MM.1S (cell line): ENCODE results near the gene CBR3.

Experiments
- DNase-seq: peaks from one replicate; pipeline ENCODE4 v3.0.0-alpha.2; 2015
- H2AFZ ChIP-seq: fragments of 300-600 bp; sonication (generic); 2 replicates; pipeline ENCODE4 v1.6.0; 2016; ENCODE audit warnings: antibody characterized with exemption, low read length
- H3F3A ChIP-seq: fragments of 300-600 bp; sonication (generic); 2 replicates; pipeline ENCODE4 v1.6.1; 2016; ENCODE audit warnings: mild to moderate bottlenecking, antibody characterized with exemption, low read length, moderate library complexity, mixed read lengths; ENCODE audit not compliant: insufficient read depth
- H3K27ac ChIP-seq: fragments of 300-600 bp; sonication (generic); 2 replicates; pipeline ENCODE4 v1.5.1; 2016; ENCODE audit warnings: mild to moderate bottlenecking, low read length
- H3K27me3 ChIP-seq: fragments of 300-600 bp; sonication (generic); replicated peaks from 2 replicates; pipeline ENCODE4 v1.6.0; 2016; ENCODE audit warnings: low read length; ENCODE audit not compliant: insufficient read depth
- H3K36me3 ChIP-seq: fragments of 300-600 bp; sonication (generic); replicated peaks from 2 replicates; pipeline ENCODE4 v1.6.1; 2016; ENCODE audit warnings: mild to moderate bottlenecking, low read length, mixed read lengths; ENCODE audit not compliant: insufficient read depth
- H3K4me1 ChIP-seq: fragments of 300-600 bp; sonication (generic); 2 replicates; pipeline ENCODE4 v1.6.1; 2016; ENCODE audit warnings: low read length, mixed read lengths
- H3K4me2 ChIP-seq: fragments of 300-600 bp; sonication (generic); 2 replicates; pipeline ENCODE4 v1.6.0; 2016; ENCODE audit warnings: low read depth, low read length
- H3K4me3 ChIP-seq: fragments of 300-600 bp; sonication (generic); 2 replicates; pipeline ENCODE4 v1.5.1; 2016; ENCODE audit warnings: low read length, mixed read lengths
- H3K79me2 ChIP-seq: fragments of 300-600 bp; sonication (generic); 2 replicates; pipeline ENCODE4 v1.6.1; 2016; ENCODE audit warnings: mixed run types, low read length, mixed read lengths
- H3K9ac ChIP-seq: fragments of 300-600 bp; sonication (generic); 2 replicates; pipeline ENCODE4 v1.6.1; 2016; ENCODE audit warnings: low read length, mixed read lengths
- H3K9me2 ChIP-seq: fragments of 300-600 bp; sonication (generic); replicated peaks from 2 replicates; pipeline ENCODE4 v1.6.1; 2016; ENCODE audit warnings: mild to moderate bottlenecking, low read length, mixed read lengths; ENCODE audit not compliant: insufficient read depth
- H3K9me3 ChIP-seq: fragments of 300-600 bp; sonication (generic); replicated peaks from 2 replicates; pipeline ENCODE4 v1.6.1; 2016; ENCODE audit warnings: mild to moderate bottlenecking, low read length, mixed read lengths; ENCODE audit not compliant: insufficient read depth
- H4K20me1 ChIP-seq: fragments of 300-600 bp; sonication (generic); 2 replicates; pipeline ENCODE4 v1.6.1; 2016; ENCODE audit warnings: mild to moderate bottlenecking, low read length, moderate library complexity, mixed read lengths; ENCODE audit not compliant: insufficient read depth
- EZH2 ChIP-seq: fragments of 300-600 bp; sonication (generic); optimal IDR thresholded peaks from 2 replicates; pipeline ENCODE3; 2017; ENCODE audit warnings: low read depth, mild to moderate bottlenecking, antibody characterized with exemption, low read length, mixed read lengths
- EZH2phosphoT487 ChIP-seq: fragments of 300-600 bp; sonication (generic); IDR thresholded peaks from 2 replicates; pipeline ENCODE4 v1.6.1; 2018; ENCODE audit warnings: antibody characterized with exemption, low read length
- TF ChIP-seq, protein P1 (sequence below): fragments of 300-600 bp; sonication (generic); IDR thresholded peaks from 2 replicates; pipeline ENCODE4 v1.5.1; 2016; ENCODE audit warnings: antibody characterized with exemption, low read length, mixed read lengths

The CBR3 gene

DNA sequence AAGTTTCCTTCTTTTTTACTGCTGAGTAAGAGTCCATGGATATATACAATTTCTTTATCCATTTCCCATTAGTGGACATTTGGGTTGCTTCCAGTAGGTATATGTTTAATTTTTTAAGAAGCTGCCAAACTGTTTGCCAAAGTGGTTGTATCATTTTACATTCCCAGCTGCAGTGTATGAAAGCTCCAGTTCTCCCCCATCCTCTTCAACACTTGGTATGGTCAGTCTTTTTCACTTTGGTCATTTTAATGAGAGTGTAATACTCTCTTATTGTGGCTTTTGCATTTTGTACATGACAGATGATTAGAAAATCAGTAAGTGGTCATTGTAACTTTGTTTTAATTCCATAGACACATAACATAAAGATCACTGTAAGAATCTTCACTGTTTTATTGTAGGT lies 44.3 kb downstream of the CBR3 start:
- H3K4me3 ChIP-seq: no peak overlapping the region
- H4K20me1 ChIP-seq: no peaks in the 10 kb centered on the region
- H3K9me2 ChIP-seq: no peaks in the 10 kb centered on the region
- no peaks in the 10 kb centered on the region for H3K4me1 ChIP-seq
- H3K36me3 ChIP-seq: no peaks in the 10 kb centered on the region
- H3K79me2 ChIP-seq: no peaks in the 10 kb centered on the region
- H3K27me3 ChIP-seq: no peaks in the 10 kb centered on the region
- DNase-seq: no peak
- no peak for TF ChIP-seq EZH2
- TF ChIP-seq EZH2phosphoT487: no peak
- TF ChIP-seq, protein P1, sequence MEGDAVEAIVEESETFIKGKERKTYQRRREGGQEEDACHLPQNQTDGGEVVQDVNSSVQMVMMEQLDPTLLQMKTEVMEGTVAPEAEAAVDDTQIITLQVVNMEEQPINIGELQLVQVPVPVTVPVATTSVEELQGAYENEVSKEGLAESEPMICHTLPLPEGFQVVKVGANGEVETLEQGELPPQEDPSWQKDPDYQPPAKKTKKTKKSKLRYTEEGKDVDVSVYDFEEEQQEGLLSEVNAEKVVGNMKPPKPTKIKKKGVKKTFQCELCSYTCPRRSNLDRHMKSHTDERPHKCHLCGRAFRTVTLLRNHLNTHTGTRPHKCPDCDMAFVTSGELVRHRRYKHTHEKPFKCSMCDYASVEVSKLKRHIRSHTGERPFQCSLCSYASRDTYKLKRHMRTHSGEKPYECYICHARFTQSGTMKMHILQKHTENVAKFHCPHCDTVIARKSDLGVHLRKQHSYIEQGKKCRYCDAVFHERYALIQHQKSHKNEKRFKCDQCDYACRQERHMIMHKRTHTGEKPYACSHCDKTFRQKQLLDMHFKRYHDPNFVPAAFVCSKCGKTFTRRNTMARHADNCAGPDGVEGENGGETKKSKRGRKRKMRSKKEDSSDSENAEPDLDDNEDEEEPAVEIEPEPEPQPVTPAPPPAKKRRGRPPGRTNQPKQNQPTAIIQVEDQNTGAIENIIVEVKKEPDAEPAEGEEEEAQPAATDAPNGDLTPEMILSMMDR: no peak
- H2AFZ ChIP-seq: no peak overlapping the region
- no peak overlapping the region for H3K27ac ChIP-seq
- H3K9ac ChIP-seq: no peak overlapping the region
- H3F3A ChIP-seq: no peaks in the 10 kb centered on the region
- H3K4me2 ChIP-seq: no peak overlapping the region
- no peaks in the 10 kb centered on the region for H3K9me3 ChIP-seq

DNA sequence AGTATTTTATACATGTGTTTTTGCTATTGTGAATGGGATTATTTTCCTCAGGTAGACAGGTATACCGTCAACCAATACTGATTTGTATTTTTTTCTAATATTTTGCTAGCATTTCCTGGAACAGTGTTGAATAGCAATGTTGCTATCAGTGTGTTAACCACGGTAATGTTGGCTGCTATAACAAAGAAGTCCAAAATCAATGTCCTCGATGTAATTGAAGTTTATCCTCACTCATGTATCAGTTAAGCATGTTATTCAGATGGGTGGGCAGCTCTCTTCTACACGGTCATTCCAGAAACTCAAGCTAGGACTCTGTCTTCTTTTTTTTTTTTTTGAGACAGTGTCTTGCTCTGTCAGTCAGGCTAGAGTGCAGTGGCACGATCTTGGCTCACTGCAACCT lies 46.1 kb downstream of the CBR3 start:
- H3K9me2 ChIP-seq: no peaks in the 10 kb centered on the region
- no peaks in the 10 kb centered on the region for H3F3A ChIP-seq
- H4K20me1 ChIP-seq: no peaks in the 10 kb centered on the region
- no peak overlapping the region for H3K27ac ChIP-seq
- no peak overlapping the region for H3K4me2 ChIP-seq
- H3K9ac ChIP-seq: no peak overlapping the region
- no peak overlapping the region for H2AFZ ChIP-seq
- no peaks in the 10 kb centered on the region for H3K9me3 ChIP-seq
- H3K79me2 ChIP-seq: no peaks in the 10 kb centered on the region
- no peaks in the 10 kb centered on the region for H3K36me3 ChIP-seq
- no peak overlapping the region for H3K4me3 ChIP-seq
- H3K4me1 ChIP-seq: no peaks in the 10 kb centered on the region
- DNase-seq: no peak
- no peaks in the 10 kb centered on the region for H3K27me3 ChIP-seq
- no peak for TF ChIP-seq EZH2
- TF ChIP-seq, protein P1: no peak
- no peak for TF ChIP-seq EZH2phosphoT487

DNA sequence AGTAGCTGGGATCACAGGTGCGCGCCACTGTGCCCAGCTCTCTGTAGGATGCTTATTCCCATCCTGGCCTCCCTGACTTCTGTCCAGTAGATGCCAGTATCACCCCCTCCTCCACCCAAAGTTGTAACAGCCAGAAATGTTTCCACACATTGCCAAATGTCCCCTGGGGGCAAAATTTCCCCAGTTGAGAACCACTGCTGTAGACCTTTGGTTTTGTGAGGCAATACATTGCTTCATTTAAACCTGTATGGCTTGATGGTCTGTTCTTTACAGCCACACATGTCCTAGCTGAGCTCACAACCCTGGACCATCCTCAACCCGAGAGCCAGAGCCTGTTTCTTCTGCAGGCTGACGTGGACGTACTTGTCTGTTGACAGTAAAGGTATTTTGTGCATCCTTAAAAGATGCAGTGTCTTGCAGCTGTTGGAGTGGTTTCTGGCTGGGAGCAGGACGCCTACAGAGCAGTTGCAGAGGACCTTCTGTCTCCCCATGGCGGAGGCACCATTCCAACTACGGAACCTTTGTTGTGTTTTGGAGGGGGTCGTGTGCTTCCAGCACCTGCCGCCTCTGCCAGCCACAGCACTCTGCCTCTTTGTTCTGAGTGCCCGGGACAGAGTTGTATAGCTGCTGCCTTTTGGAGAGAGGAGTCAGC lies 48.4 kb downstream of the CBR3 start:
- H3K4me2 ChIP-seq: no peak overlapping the region
- no peak overlapping the region for H3K4me3 ChIP-seq
- no peaks in the 10 kb centered on the region for H3K27me3 ChIP-seq
- DNase-seq: no peak
- H3F3A ChIP-seq: no peaks in the 10 kb centered on the region
- no peaks in the 10 kb centered on the region for H3K79me2 ChIP-seq
- no peaks in the 10 kb centered on the region for H3K36me3 ChIP-seq
- H3K9me2 ChIP-seq: no peaks in the 10 kb centered on the region
- TF ChIP-seq EZH2phosphoT487: no peak
- TF ChIP-seq, protein P1: no peak
- TF ChIP-seq EZH2: no peak
- no peaks in the 10 kb centered on the region for H3K4me1 ChIP-seq
- H3K9ac ChIP-seq: no peak overlapping the region
- H4K20me1 ChIP-seq: no peaks in the 10 kb centered on the region
- H3K9me3 ChIP-seq: no peaks in the 10 kb centered on the region
- H2AFZ ChIP-seq: no peak overlapping the region
- H3K27ac ChIP-seq: no peak overlapping the region
